Activated gamma-delta T cell (primary cell): ENCODE results near the gene MCM3AP.
A peak's percentile ranks its signal among the peaks of the same experiment; 100 is the strongest.

Experiments used
- DNase-seq: peaks from one replicate; lab custom pipeline; 2025; lab: John Stamatoyannopoulos, UW
- total RNA-seq, 2 donors: gene quantifications; one replicate each; lab custom pipeline; 2026; lab: John Stamatoyannopoulos, UW

Gene MCM3AP
- total RNA-seq = 225 to 255 reads per million in 2 donors

GRCh38 chr21:46285206-46285661 is at the start of gene MCM3AP:
MCM3AP (minus strand) TSS chr21:46285611; CDS start chr21:46285286, 325 bp downstream.
- DNase-seq = no peak

- DNase-seq = no peak
Observed at GRCh38 chr21:46334351-46335140, 49.1 kb upstream of the MCM3AP start.

GRCh38 chr21:46329796-46330195 is 44.4 kb upstream of the MCM3AP start:
- no peak for DNase-seq

GRCh38 chr21:46328151-46328550 is 42.7 kb upstream of the MCM3AP start:
- DNase-seq = no peak

- no peak for DNase-seq
Observed at GRCh38 chr21:46327711-46328110, 42.3 kb upstream of the MCM3AP start.

- no peak for DNase-seq
Observed at GRCh38 chr21:46326110-46326703, 40.8 kb upstream of the MCM3AP start.

- no peak for DNase-seq
Observed at GRCh38 chr21:46325073-46325912, 39.9 kb upstream of the MCM3AP start.

GRCh38 chr21:46324390-46325072 is 39.1 kb upstream of the MCM3AP start:
- peak; percentile 80 for DNase-seq

- peak; percentile 97 for DNase-seq
Observed at GRCh38 chr21:46323710-46324389, 38.4 kb upstream of the MCM3AP start, which contains the start of the genes C21orf58 and PCNT. C21orf58 (minus strand) TSS chr21:46323870; CDS start chr21:46322738, 1,132 bp downstream. PCNT (plus strand) TSS chr21:46324156; CDS start chr21:46324229, 73 bp downstream.

- no peak for DNase-seq
Observed at GRCh38 chr21:46323227-46323709, 37.9 kb upstream of the MCM3AP start.

- no peak for DNase-seq
Observed at GRCh38 chr21:46322351-46323226, 37.2 kb upstream of the MCM3AP start.

GRCh38 chr21:46320331-46320801 is 35.0 kb upstream of the MCM3AP start:
- no peak for DNase-seq

- DNase-seq = no peak
Observed at GRCh38 chr21:46319186-46319585, 33.8 kb upstream of the MCM3AP start.

GRCh38 chr21:46318464-46318845 is 33.0 kb upstream of the MCM3AP start:
- DNase-seq = no peak

GRCh38 chr21:46317710-46318463 is 32.5 kb upstream of the MCM3AP start:
- DNase-seq = no peak

GRCh38 chr21:46316708-46317324 is 31.4 kb upstream of the MCM3AP start:
- DNase-seq = no peak

- no peak for DNase-seq
Observed at GRCh38 chr21:46314441-46315020, 29.1 kb upstream of the MCM3AP start.

- DNase-seq = no peak
Observed at GRCh38 chr21:46312949-46313348, 27.5 kb upstream of the MCM3AP start.
